ENCODE results near the gene ACTG1. TPM values are rescaled to one million over a fixed set of nuclear protein-coding genes. Genes with fewer than 3 reads are reported as not detected.

The ACTG1 gene
- total RNA-seq, 8 experiments from 2014 or later: 2,076 to 6,877 (median 3,447) TPM

- in situ Hi-C loops (cut with MboI; ENCODE audit: low pct_unique_long_range_greater_than_20kb in 2 of 9, low sequenced_read_pairs in 9 of 9, unreplicated experiment in 9 of 9): loop anchor here in 7 of 9 experiments (25.0 kb wide), 3 partner anchors 104 to 229 kb away; partner anchors contain the start of genes BAHCC1 (in 3 of the 7) and SLC38A10 (in 3 of the 7)
- ATAC-seq (replicated peaks in 6 of 8): no peak
- no peak overlapping the region for H3K4me3 ChIP-seq
- WGBS, 10 experiments: 0% methylated on average over 1 of the region's 5 CpGs; no CpG with 5 or more reads in 9 of the 10 experiments
- H3K4me1 ChIP-seq (replicated peaks in 1 of 2): peaks cover 39 to 48% of the 10 kb centered on the region in 2 donors
- H3K27ac ChIP-seq: no peak overlapping the region
These were observed 20.8 kb downstream of the ACTG1 start for GRCh38 chr17:81491761-81492160.

GRCh38 chr17:81491181-81491581 lies 21.4 kb downstream of the ACTG1 start:
- ATAC-seq (replicated peaks in 6 of 8): peak in 7 of 8 experiments; percentile 3 to 28 (median 12)
- 40 to 57% methylated on average over 1 to 2 of the region's 5 CpGs; no CpG with 5 or more reads in 8 of the 10 experiments for WGBS, 10 experiments
- Histone ChIP-seq H3K4me1 (replicated peaks in 1 of 2) (peaks cover 43 to 51% of the 10 kb centered on the region in 2 donors), H3K4me3 (no peak overlapping the region), H3K27ac (peak overlapping the region in 1 of 2 donors; percentile 23)
- in situ Hi-C loops (cut with MboI; ENCODE audit: low pct_unique_long_range_greater_than_20kb in 2 of 9, low sequenced_read_pairs in 9 of 9, unreplicated experiment in 9 of 9): loop anchor here in 7 of 9 experiments (25.0 kb wide), 3 partner anchors 104 to 229 kb away; partner anchors contain the start of genes BAHCC1 (in 3 of the 7) and SLC38A10 (in 3 of the 7)

GRCh38 chr17:81489998-81490992 lies 22.3 kb downstream of the ACTG1 start:
- in situ Hi-C loops (cut with MboI; ENCODE audit: low pct_unique_long_range_greater_than_20kb in 2 of 9, low sequenced_read_pairs in 9 of 9, unreplicated experiment in 9 of 9): loop anchor here in 7 of 9 experiments (10.0 to 25.0 kb wide), 4 partner anchors 103 to 235 kb away; partner anchors contain the start of genes BAHCC1 (in 3 of the 7) and SLC38A10 (in 3 of the 7)
- Histone ChIP-seq H3K4me3 (peak overlapping the region in 1 of 5 donors; percentile 16), H3K27ac (peak overlapping the region; percentile 80 to 87), H3K4me1 (replicated peaks in 1 of 2) (peaks cover 44 to 53% of the 10 kb centered on the region in 2 donors)
- ATAC-seq (replicated peaks in 6 of 8): peak in 3 of 8 experiments; percentile 1 to 10 (median 7)
- 20 to 80% (median 52%) methylated on average over 1 to 6 of the region's 14 CpGs; no CpG with 5 or more reads in 3 of the 10 experiments for WGBS, 10 experiments

- Histone ChIP-seq H3K4me3 (peak overlapping the region in 1 of 5 donors; percentile 57), H3K4me1 (replicated peaks in 1 of 2) (peaks cover 42 to 49% of the 10 kb centered on the region in 2 donors), H3K27ac (peak overlapping the region; percentile 80 to 87)
- in situ Hi-C loops (cut with MboI; ENCODE audit: low pct_unique_long_range_greater_than_20kb in 2 of 9, low sequenced_read_pairs in 9 of 9, unreplicated experiment in 9 of 9): loop anchor here in 7 of 9 experiments (10.0 to 25.0 kb wide), 4 partner anchors 102 to 235 kb away; partner anchors contain the start of genes BAHCC1 (in 3 of the 7) and SLC38A10 (in 3 of the 7)
- WGBS, 10 experiments: 13 to 80% (median 40%) methylated on average over 1 to 6 of the region's 27 CpGs; no CpG with 5 or more reads in 4 of the 10 experiments
- ATAC-seq (replicated peaks in 6 of 8): peak in 4 of 8 experiments; percentile 7 to 44 (median 18)
These were observed 23.3 kb downstream of the ACTG1 start for GRCh38 chr17:81489012-81489997.

- Histone ChIP-seq H3K4me3 (peak overlapping the region; percentile 43 to 57 (median 53)), H3K27ac (peak overlapping the region; percentile 66 to 86), H3K4me1 (replicated peaks in 1 of 2) (peaks cover 49 to 58% of the 10 kb centered on the region in 2 donors)
- peak in 3 of 8 experiments; percentile 4 to 30 (median 26) for ATAC-seq (replicated peaks in 6 of 8)
- in situ Hi-C loops (cut with MboI; ENCODE audit: low pct_unique_long_range_greater_than_20kb in 2 of 9, low sequenced_read_pairs in 9 of 9, unreplicated experiment in 9 of 9): loop anchor here in 7 of 9 experiments (10.0 to 25.0 kb wide), 4 partner anchors 101 to 234 kb away; partner anchors contain the start of genes BAHCC1 (in 3 of the 7) and SLC38A10 (in 3 of the 7)
- 44% methylated on average over 6 of the region's 52 CpGs; no CpG with 5 or more reads in 9 of the 10 experiments for WGBS, 10 experiments
These were observed 24.2 kb downstream of the ACTG1 start for GRCh38 chr17:81488276-81488860.

- H3K27ac ChIP-seq: peak overlapping the region; percentile 66 to 86
- peak; percentile 66 to 78 (median 73) for ATAC-seq (replicated peaks in 6 of 8)
- peaks cover 56 to 65% of the 10 kb centered on the region in 2 donors for H3K4me1 ChIP-seq (replicated peaks in 1 of 2)
- peak overlapping the region; percentile 43 to 57 (median 53) for H3K4me3 ChIP-seq
- 0 to 100% (median 67%) methylated on average over 1 to 5 of the region's 87 CpGs; no CpG with 5 or more reads in 5 of the 10 experiments for WGBS, 10 experiments
- in situ Hi-C loops (cut with MboI; ENCODE audit: low pct_unique_long_range_greater_than_20kb in 2 of 9, low sequenced_read_pairs in 9 of 9, unreplicated experiment in 9 of 9): loop anchor here in 7 of 9 experiments (10.0 to 25.0 kb wide), 4 partner anchors 100 to 233 kb away; partner anchors contain the start of genes BAHCC1 (in 3 of the 7) and SLC38A10 (in 3 of the 7)
These were observed 24.9 kb downstream of the ACTG1 start for GRCh38 chr17:81487487-81488275.

- Histone ChIP-seq H3K4me1 (replicated peaks in 1 of 2) (peaks cover 61 to 69% of the 10 kb centered on the region in 2 donors), H3K27ac (peak overlapping the region in 1 of 2 donors; percentile 86), H3K4me3 (peak overlapping the region in 2 of 5 donors; percentile 54 to 57)
- in situ Hi-C loops (cut with MboI; ENCODE audit: low pct_unique_long_range_greater_than_20kb in 2 of 9, low sequenced_read_pairs in 9 of 9, unreplicated experiment in 9 of 9): loop anchor here in 7 of 9 experiments (10.0 to 25.0 kb wide), 4 partner anchors 100 to 232 kb away; partner anchors contain the start of genes BAHCC1 (in 3 of the 7) and SLC38A10 (in 3 of the 7)
- WGBS, 10 experiments: 63 to 100% (median 86%) methylated on average over 1 to 10 of the region's 10 CpGs
- ATAC-seq (replicated peaks in 6 of 8): no peak
These were observed 25.5 kb downstream of the ACTG1 start for GRCh38 chr17:81487089-81487486.

GRCh38 chr17:81486199-81486810 lies 26.3 kb downstream of the ACTG1 start:
- in situ Hi-C loops (cut with MboI; ENCODE audit: low pct_unique_long_range_greater_than_20kb in 2 of 9, low sequenced_read_pairs in 9 of 9, unreplicated experiment in 9 of 9): loop anchor here in 7 of 9 experiments (10.0 to 25.0 kb wide), 4 partner anchors 99 to 232 kb away; partner anchors contain the start of genes BAHCC1 (in 3 of the 7) and SLC38A10 (in 3 of the 7)
- Histone ChIP-seq H3K4me1 (replicated peaks in 1 of 2) (peaks cover 68 to 71% of the 10 kb centered on the region in 2 donors), H3K27ac (no peak overlapping the region), H3K4me3 (no peak overlapping the region)
- no peak for ATAC-seq (replicated peaks in 6 of 8)
- WGBS, 10 experiments: 52 to 100% (median 67%) methylated on average over 1 to 17 of the region's 17 CpGs; no CpG with 5 or more reads in 1 of the 10 experiments

- Histone ChIP-seq H3K4me1 (replicated peaks in 1 of 2) (peaks cover 65 to 70% of the 10 kb centered on the region in 2 donors), H3K4me3 (peak overlapping the region; percentile 15 to 36 (median 25)), H3K27ac (peak overlapping the region in 1 of 2 donors; percentile 72)
- WGBS, 10 experiments: 0 to 78% (median 1%) methylated on average over 3 to 18 of the region's 60 CpGs; no CpG with 5 or more reads in 6 of the 10 experiments
- ATAC-seq (replicated peaks in 6 of 8): peak; percentile 40 to 75 (median 52)
- in situ Hi-C loops (cut with MboI; ENCODE audit: low pct_unique_long_range_greater_than_20kb in 2 of 9, low sequenced_read_pairs in 9 of 9, unreplicated experiment in 9 of 9): loop anchor here in 7 of 9 experiments (10.0 to 25.0 kb wide), 4 partner anchors 97 to 230 kb away; partner anchors contain the start of genes BAHCC1 (in 3 of the 7) and SLC38A10 (in 3 of the 7)
These were observed 28.2 kb downstream of the ACTG1 start for GRCh38 chr17:81484195-81484979.
